Fibroblast of skin of back (primary cell): ENCODE data around the gene SRGAP1. TPM values are rescaled to one million over a fixed set of nuclear protein-coding genes. Genes with fewer than 3 reads are reported as not detected.
A peak's percentile ranks its signal among the peaks of the same experiment; 100 is the strongest.

ENCODE experiments used
- DNase-seq: peaks from one replicate; pipeline ENCODE4 v3.0.0-alpha.2; 2013
- polyA plus RNA-seq, 2 experiments: library from polyadenylated mRNA; unstranded; fragments of 120-200 nt; gene quantifications; one replicate each; pipeline ENCODE4 v1.2.1, GENCODE V29; 2013; ENCODE audit not compliant: insufficient read length in 2 of 2

The SRGAP1 gene
- polyA plus RNA-seq (2013, experiment 1 of 2; ENCODE audit: insufficient read length) = 8.0 TPM
- 3.9 TPM for polyA plus RNA-seq (2013, experiment 2 of 2; ENCODE audit: insufficient read length)

DNA sequence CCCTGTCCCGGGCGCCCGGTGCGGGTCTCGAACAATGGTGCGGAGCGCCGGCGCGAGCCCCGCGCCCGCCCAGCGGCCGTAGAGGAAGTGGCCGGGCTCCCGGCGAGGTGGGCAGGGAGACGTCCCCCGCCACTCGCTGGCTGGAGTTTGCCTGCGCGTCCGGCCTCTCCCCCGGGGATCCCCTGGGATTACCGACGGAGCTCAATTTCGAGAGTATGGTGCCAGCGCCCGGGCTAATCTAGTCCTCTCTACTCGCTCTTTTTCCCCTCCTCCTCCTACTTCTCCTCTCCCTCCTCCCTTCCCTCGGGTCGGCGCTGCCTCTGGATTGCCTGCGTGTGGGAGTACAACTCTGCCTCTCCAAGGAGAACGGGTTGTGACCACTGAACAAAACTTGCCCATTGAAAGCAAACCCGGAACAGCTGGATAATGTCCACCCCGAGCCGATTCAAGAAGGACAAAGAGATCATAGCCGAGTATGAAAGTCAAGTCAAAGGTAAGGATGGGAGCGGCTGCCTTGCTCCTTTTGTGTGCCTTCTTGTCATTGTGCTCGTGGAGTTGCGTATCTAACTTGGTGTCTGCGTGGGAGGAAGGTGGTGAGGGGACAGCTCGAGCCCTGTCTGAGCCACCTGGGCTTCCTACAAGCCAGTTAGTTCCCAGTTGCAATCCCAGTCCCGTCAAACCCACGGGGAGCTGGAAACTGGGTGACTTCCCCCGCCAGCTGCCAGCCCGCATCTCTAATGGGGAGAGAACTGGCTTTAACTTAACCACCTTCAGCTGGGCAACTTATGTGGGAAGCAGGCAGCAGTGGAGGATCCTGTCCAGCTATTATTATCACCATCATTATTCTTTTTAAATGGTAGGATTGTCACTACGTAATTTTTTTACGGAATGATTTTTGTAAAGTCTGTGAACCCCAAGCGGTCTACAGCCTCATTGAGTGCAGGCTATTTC is at the start of gene SRGAP1:
Gene SRGAP1, plus strand, starts transcription at position 310 of the 951 bp plus-strand sequence. Its CDS starts 117 bp downstream, at position 427.
- DNase-seq = peak; percentile 81

DNA sequence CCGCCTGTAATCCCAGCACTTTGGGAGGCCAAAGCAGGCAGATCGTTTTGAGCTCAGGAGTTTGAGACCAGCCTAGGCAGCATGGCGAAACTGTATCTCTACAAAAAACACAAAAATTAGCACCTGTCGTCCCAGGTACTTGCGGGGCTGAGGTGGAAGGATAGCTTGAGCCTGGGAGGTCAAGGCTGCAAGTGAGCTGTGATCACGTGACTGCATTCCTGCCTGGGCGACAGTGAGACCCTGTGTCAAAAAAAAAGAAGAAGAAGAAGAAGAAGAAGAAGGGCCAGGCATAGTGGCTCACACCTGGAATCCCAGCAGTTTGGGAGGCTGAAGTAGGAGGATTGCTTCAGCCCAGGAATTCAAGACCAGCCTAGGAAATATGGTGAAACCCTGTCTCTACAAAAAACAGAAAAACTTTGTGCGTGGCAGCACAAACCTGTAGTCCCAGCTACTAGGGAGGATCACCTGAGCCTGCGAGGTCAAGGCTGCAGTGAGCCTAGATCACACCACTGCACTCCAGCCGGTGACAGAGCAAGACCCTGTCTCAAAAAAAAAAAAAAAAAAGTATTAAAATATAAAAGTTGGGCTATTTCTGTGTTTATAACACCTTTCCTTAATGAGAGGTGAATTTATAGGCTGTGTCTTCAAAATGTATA is 49.3 kb upstream of the SRGAP1 start:
- DNase-seq = no peak

DNA sequence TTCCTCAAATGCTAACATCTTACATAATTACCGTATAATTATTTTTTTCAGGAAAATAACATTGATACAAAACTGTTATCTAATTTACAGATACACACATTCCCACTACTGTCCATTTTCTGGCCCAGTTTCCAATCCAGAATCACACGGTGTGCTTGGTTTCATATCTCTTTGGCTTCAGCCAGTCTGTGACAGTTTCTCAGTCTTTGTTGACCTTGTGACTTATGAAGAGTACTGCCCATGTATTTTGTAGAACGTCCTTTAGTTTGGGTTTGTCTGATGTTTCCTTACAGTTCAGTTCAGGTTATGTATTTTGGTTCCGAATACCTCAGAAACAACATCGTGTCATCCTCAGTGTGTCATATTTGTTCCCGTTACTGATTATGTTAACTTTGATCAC is 48.6 kb upstream of the SRGAP1 start:
- no peak for DNase-seq

DNA sequence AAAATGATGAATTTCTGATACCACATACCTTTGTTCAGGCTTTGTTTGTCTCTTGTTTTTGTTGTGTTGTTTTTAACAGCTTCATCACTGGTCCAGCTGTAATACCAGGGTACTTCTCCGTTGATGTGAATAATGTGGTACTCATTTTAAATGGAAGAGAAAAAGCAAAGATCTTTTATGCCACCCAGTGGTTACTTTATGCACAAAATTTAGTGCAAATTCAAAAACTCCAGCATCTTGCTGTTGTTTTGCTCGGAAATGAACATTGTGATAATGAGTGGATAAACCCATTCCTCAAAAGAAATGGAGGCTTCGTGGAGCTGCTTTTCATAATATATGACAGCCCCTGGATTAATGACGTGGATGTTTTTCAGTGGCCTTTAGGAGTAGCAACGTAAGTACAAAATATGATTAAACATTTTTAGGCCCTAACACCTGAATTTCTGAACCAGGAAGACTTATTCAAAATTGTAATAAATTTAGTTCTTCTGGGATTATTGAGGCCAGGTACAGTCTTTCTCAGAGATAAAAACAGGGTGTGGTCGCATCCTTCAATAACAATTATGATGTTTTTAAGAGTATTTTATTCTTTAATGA is 42.4 kb upstream of the SRGAP1 start:
- peak; percentile 42 for DNase-seq

DNA sequence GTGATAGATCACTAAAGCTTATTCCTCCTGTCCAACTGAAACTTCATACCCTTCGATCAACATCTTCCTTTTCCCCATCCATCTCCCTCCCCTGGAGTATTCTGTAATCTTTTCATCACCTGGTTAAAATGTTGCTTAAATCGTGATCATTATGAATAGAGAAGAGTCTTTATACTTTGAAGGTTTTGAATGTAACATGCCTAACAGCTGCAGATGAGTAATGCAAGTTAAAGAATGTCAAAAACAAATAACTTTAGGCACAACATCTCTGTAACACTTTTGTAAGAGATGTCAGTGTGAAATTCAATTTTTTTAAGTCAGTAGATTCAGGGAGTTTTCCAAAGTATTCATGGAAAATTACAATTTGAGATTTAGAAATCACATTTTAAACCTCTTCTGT is 39.8 kb upstream of the SRGAP1 start:
- peak; percentile 22 for DNase-seq

DNA sequence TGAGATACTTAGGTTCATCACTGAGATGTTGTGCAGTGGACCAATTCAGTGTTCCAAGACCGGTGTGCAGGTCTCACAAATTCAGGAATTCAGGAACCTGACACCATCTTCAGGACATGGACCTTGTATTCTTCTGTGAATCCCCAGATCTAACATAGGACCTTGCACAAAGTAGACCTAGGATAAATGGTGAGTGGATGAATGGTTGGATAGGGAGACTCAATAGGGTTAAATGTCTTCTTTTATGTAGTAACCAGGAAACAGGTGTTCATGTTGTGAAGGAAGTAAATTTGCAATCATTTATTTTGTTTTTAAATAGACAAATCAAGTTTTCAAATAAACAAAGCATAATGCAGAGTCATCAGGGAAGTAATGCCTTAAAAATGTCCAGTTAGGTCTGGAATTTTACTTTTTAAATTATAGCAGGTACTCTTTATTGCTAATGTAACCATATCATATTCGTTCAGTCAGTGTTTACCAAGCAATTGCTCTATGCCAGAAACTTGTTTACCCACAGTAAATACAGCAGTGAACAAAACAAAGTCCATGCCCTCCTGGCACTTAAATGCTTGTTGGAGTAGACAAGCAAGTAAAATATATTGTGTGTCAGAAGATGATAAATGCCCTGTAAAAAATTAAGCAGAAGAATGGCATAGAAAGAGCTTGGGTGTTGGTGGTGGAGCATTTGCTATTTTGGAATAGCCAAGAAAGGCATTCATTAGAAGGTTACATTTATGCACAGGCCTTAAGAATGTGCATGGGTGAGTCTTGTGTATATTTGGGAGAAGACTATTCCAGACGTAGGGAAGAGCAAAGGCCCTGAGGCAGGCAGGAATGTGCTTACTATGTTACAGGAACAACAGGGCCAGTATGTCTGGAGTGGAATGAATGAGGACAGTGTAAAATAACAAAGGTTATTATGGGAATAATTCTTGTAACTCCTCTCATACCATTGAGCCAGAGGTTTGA is 38.5 kb upstream of the SRGAP1 start:
- peak; percentile 19 for DNase-seq

DNA sequence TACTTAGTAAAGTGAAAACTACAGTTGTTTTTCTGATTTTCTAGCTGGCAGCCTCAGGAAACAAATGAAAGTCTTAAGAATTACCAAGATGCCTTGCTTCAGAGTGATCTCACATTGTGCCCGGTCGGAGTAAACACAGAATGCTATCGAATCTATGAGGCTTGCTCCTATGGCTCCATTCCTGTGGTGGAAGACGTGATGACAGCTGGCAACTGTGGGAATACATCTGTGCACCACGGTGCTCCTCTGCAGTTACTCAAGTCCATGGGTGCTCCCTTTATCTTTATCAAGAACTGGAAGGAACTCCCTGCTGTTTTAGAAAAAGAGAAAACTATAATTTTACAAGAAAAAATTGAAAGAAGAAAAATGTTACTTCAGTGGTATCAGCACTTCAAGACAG is 35.9 kb upstream of the SRGAP1 start:
- DNase-seq = no peak

DNA sequence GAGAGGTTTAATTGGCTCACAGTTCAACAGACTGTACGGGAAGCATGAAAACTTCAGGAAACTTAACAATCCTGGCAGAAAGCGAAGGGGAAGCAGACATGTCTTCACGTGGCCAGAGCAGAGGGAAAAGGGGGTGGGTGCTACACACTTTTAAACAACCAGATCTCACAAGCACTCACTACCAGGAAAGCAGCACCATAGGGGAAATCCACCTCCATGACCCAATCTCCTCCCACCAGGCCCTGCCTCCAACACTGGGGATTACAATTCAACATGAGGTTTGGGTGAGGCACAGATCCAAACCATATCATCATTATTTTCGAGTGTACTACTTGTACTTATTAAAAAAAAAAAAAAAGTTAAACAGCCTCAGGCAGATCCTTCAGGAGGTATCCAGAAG is 34.9 kb upstream of the SRGAP1 start:
- DNase-seq = no peak

DNA sequence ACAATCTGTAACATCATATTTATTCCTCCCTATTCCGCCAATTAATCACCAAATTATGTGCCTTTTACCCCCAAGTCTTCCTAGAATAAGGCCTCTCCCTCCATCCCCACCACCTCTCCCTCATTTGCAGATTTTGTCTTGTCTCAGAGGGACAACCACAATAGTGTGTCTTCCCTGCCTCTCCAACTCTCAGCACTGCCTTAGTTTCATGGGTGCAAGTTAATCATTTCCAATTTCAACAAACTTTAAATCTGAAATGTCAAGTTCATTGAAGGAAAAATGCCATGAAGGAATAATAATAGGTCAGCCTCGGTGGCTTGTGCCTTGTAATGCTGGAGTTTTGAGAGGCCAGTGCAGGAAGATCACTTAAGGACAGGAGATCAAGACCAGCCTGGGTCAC is 33.2 kb upstream of the SRGAP1 start:
- DNase-seq = no peak

DNA sequence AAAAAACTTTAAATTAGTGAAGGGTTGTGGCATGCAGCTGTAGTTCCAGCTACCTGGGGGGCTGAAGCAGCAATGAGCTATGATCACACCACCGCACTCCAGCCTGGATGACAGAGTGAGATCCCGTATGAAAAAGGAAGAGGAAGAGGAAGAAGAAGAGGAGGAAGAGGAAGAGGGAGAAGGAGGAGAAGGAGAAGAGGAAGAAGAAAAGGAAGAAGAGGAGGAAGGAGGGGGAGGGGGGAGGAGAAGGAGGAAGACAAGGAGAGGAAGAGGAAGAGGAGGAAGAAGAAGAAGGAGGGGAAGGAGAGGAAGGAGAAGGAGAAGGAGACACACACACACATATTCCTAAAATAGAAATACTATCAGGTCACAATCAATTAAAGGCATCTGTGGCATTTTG is 32.7 kb upstream of the SRGAP1 start:
- DNase-seq = no peak

DNA sequence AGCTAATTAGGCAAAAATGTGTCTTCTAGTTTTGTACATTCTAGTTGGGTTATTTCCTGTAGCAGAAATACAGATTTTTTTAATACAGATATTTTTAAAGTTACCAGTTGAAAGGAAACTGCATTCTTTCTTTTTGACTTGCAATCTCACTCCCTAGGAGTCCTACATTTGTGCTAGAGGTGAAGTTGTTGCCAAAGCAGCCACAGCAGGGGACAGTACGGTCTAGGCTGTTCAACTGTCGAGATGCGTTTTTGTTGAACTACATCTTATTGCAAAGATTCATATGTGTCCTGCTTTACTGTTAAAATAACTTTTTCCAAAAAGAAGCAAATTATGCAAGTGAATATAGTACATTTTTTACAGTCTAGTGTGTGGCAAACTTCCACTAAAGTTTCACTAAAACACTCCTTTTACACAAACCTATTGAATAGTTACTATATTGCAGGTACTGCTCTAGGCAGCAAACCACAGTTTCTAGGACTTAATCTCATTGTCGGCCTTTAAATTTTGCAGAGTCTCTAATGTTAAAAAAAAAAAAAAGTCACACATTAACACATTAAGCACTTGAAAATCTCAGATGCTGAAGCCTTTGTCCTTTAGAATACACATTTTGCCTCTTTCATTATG is 30.2 kb upstream of the SRGAP1 start:
- no peak for DNase-seq

DNA sequence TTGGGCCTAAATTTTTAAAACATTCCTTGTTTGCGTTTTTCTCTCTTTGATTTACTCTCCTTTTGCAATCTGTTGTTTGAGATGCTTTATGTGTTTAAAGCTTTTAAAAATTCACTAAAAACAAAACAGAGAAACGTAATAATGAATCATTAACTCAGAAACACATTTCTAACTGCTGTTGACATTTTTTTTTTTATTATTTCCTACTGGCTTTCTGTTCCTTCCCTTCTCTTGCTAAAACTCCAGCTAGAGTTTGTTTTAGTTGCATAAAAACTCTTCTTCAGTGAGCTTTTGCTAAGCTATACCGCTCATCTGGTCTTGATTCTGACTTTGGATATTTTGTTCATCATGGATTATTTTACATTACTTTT is 29.0 kb upstream of the SRGAP1 start:
- no peak for DNase-seq

DNA sequence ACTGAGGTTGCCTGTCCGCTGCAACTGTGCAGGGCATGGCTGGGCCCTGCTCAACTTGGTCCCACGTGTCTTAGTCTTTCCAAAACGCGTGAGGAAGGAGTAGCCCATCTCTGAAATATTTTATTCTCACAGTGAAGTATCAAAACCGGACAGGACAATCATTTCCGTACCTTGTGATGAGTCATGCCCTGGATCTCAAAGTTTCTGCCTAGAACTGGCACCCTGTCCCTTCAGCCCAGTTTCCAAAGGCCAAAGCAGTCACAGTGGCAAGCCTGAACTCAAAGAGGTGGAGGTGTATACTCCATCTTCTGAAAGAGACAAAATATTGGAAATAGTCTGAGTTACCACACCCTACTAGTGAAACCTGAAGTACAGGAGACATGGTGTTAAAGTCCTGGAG is 28.5 kb upstream of the SRGAP1 start:
- DNase-seq = no peak

DNA sequence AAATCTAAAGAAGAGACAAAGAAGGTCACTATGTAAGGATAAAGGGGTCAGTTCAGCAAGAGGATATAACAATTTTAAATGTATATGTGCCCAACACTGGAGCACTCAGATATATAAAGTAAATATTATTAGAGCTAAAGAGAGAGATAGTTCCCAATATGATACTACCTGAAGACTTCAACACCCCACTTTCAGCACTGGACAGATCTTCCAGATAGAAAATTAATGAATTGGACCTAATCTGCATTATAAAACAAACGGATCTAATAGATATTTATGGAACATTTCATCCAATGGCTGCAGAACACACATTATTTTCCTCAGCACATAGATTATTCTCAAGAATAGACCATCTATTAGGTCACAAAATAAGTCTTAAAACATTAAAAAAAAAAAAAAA is 24.1 kb upstream of the SRGAP1 start:
- no peak for DNase-seq

DNA sequence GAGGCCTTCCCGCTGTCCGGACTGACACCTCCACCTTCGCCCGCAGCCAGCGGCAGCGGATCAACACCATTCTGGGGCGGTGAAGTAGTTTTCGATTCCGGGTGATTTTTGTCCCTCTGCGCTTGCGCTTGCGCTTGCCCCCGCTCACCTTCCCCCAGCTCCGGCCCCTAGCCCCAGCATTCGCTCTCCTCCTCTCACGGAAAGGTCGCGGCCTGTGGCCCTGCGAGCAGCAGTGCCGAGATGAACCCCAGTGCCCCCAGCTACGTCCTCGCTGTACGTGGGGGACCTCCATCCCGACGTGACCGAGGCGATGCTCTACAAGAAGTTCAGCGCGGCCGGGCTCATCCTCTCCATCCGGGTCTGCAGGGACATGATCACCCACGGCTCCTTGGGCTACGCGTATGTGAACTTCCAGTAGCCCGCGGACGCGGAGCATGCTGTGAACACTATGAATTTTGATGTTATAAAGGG is 22.7 kb upstream of the SRGAP1 start:
- peak; percentile 48 for DNase-seq

DNA sequence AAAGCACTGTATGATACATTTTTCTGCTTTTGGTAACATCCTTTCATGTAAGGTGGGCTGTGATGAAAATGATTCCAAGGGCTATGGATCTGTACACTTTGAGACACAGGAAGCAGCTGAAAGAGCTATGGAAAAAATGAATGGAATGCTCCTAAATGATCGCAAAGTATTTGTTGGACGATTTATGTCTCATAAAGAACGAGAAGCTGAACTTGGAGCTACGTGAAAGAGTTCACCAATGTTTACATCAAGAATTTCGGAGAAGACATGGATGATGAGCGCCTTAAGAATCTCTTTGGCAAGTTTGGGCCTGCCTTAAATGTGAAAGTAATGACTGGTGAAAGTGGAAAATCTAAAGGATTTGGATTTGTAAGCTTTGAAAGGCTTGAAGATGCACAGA is 22.1 kb upstream of the SRGAP1 start:
- peak; percentile 68 for DNase-seq

DNA sequence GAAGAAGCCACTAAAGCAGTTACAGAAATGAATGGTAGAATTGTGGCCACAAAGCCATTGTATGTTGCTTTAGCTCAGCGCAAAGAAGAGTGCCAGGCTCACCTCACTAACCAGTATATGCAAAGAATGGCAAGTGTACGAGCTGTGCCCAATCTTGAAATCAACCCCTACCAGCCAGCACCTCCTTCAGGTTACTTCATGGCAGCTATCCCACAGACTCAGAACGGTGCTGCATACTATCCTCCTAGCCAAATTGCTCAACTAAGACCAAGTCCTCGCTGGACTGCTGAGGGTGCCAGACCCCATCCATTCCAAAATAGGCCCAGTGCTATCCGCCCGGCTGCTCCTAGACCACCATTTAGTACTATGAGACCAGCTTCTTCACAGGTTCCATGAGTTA is 21.5 kb upstream of the SRGAP1 start:
- no peak for DNase-seq

DNA sequence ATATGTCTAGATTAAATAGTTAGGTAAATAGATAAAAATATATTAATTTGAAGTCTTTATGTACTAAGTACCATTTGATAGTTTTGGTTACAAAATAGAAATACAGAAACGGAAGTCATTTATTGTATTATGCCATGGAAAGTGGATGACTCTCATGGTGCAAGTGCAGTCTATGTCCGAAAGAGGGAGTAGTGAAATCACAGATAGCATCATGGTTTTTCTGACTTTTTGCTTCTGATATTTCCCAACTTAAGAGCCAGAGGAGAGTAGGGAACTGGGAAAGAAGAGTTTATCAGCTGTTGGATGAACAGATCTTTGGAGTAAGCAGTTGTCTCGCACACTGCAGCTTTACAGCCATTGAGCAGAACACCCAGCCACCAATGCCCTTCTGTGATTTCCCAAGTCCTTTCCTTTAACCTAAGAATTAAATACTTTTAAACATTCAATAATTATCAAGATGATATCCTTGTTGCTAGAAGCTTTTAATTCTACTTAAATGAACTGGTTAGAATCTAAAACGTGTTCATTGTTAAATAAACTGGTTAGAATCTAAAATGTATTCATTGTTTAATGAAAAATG is 18.4 kb upstream of the SRGAP1 start:
- peak; percentile 63 for DNase-seq

DNA sequence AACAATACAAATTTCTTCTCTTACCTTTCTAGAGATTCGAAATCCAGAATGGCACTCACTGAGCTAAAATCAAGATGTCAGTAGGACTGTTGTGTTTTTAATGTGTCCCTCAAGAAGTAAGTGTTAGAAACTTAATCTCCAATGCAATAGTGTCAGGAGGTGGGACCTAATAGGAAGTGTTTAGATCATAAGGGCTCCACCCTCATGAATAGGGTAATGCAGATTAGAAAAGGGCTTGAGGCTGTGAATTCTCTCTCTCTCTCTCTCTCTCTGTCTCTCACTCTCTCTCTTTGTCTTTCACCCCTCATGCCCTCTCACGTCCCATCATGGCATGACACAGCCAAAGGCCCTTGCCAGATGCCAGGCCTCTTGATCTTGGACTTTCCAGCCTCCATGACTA is 15.6 kb upstream of the SRGAP1 start:
- DNase-seq = no peak

DNA sequence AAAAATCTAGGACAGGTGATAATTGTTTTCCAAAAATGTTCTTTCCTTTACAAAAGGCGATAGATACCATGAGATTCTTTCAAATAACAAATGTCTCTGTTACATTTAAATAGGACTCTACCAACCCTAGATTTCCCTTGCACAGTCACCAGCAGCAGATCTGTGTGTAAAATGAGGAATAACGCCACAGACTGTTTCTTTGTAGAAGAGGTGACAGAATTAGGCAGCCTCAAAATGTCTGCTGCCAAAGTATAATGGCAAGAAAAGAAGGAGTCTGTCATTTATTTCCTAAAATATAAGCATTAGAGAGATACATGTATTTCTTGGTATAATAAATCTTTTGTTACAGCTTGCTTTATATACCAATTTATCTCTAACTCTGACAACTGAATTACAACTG is 8.5 kb upstream of the SRGAP1 start:
- no peak for DNase-seq

DNA sequence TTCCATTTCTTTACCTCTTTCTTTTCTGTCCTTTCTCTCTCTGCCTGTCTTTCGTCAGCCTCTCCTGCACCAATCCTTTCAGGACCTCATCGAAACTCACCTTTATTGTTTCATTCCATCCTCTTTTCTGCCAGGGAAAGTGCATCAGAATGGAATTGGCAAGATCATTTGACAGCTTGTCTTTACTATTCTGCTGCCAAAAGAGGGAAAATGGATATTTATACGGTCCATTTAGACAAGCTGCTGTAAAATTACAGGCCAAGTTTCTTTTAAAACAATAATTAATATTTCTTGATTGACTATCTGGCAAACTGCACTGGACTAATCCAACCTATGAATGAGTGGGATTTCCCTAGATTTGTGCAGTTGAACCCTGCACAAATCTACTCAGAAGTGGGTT is 7.6 kb upstream of the SRGAP1 start:
- no peak for DNase-seq
